ENCODE data around the gene PHF20. TPM values are rescaled to one million over a fixed set of nuclear protein-coding genes. Genes with fewer than 3 reads are reported as not detected.
"Not testable (repeated sequence)": the region's sequence is repeated elsewhere in the genome, so short reads cannot be mapped to it uniquely, and the experiment has no call there.

Gene PHF20
- total and polyA plus RNA-seq, 2 of the 8 experiments (the other 6 are each of a cell fraction or from before 2014, with no cell fraction given), result 25.6 to 70.1 TPM

GRCh38 chr20:35757098-35757705 is 14.6 kb upstream of the PHF20 start (continued):
- TF ChIP-seq KDM1A (IDR thresholded peaks at IDR 0.05; ENCODE audit: borderline replicate concordance, low read length), result no peak

- H2AK5ac ChIP-seq (ENCODE audit: low read depth, low read length); H2BK12ac ChIP-seq (ENCODE audit: low read depth, low read length); H3K79me2 ChIP-seq (ENCODE audit: control insufficient read depth in 1 of 2, insufficient read depth in 2 of 2, low read length in 2 of 2); H3K23me2 ChIP-seq (ENCODE audit: low read depth, low read length); H2BK120ac ChIP-seq (replicated peaks; ENCODE audit: low read depth, low read length); H2BK5ac ChIP-seq (ENCODE audit: low read depth, low read length); H2BK20ac ChIP-seq (ENCODE audit: low read length); H3K27ac ChIP-seq (ENCODE audit: low read depth, low read length); H3K79me1 ChIP-seq (ENCODE audit: low read depth, low read length); H3K9me3 ChIP-seq (ENCODE audit: insufficient read depth in 2 of 2, low read depth in 1 of 2, low read length in 1 of 2); H3K14ac ChIP-seq (ENCODE audit: insufficient read length); H4K5ac ChIP-seq (ENCODE audit: insufficient read length, low read depth, low read length); FAIRE-seq; H2AFZ ChIP-seq (ENCODE audit: low read length); H4K20me1 ChIP-seq (replicated peaks in 1 of 2; ENCODE audit: control insufficient read depth in 1 of 2, insufficient read depth in 2 of 2, low read length in 2 of 2); H3K23ac ChIP-seq (ENCODE audit: insufficient read length); DNase-seq (ENCODE audit: low read depth in 1 of 2, low spot score in 2 of 2); H3K4me2 ChIP-seq (ENCODE audit: insufficient read depth in 1 of 2, low read depth in 2 of 2, low read length in 2 of 2); H3K4me1 ChIP-seq (replicated peaks in 1 of 4; ENCODE audit: control insufficient read depth in 3 of 4, insufficient read depth in 4 of 4, low read length in 3 of 4); H3K4ac ChIP-seq (replicated peaks; ENCODE audit: insufficient read length, low read depth, low read length); H3K18ac ChIP-seq (ENCODE audit: extremely low read depth, low read length); H3K9ac ChIP-seq (replicated peaks in 1 of 4; ENCODE audit: extremely low read depth in 1 of 4, low read depth in 3 of 4, low read length in 3 of 4); H4K8ac ChIP-seq (ENCODE audit: extremely low read depth, insufficient read depth, low read length); H3K27me3 ChIP-seq (replicated peaks in 1 of 4; ENCODE audit: control insufficient read depth in 3 of 4, extremely low read depth in 1 of 4, insufficient read depth in 3 of 4, low read length in 3 of 4); H3K4me3 ChIP-seq (ENCODE audit: extremely low read depth in 1 of 4, insufficient read depth in 2 of 4, low read depth in 3 of 4, low read length in 4 of 4); H4K91ac ChIP-seq (replicated peaks; ENCODE audit: insufficient read length, low read length); H3K56ac ChIP-seq (replicated peaks; ENCODE audit: insufficient read length, low read depth, low read length); H3K36me3 ChIP-seq (ENCODE audit: control insufficient read depth in 2 of 4, insufficient read depth in 4 of 4, low read length in 3 of 4); H2BK15ac ChIP-seq (ENCODE audit: low read length): not testable (repeated sequence)
- ChIA-PET POLR2A (ENCODE audit: partially characterized antibody) (interaction anchor here (1.4 to 2.3 kb wide), 3 partner anchors 19 to 102 kb away, joined by 3 to 19 read pairs (median 5); partner anchors contain the start of gene RBM39), CTCF (ENCODE audit: partially characterized antibody) (interaction anchor here (0.6 to 0.7 kb wide), 2 partner anchors 19 to 40 kb away, joined by 3 to 5 read pairs; partner anchors contain the start of gene RBM39)
- 93% methylated on average over 10 of the region's 11 CpGs; no CpG with 5 or more reads in 1 of the 2 experiments for WGBS, 2 experiments (ENCODE audit: extremely low coverage in 1 of 2, insufficient coverage in 1 of 2, insufficient read length in 1 of 2, insufficient replicate concordance in 2 of 2, low coverage in 1 of 2, low lambda C conversion rate in 2 of 2, missing lambda C conversion rate in 1 of 2)
Measured at GRCh38 chr20:35761548-35761947, 10.3 kb upstream of the PHF20 start.
